H1 (cell line): ENCODE results near the gene RAET1L. TPM values are rescaled to one million over a fixed set of nuclear protein-coding genes. Genes with fewer than 3 reads are reported as not detected.

Experiments
- BRCA1 ChIP-seq: IDR thresholded peaks from 2 replicates; pipeline ENCODE4 v1.6.1; 2012; ENCODE audit warnings: low read depth, low read length, improper control_type of control experiment
- TAF7 ChIP-seq: optimal IDR thresholded peaks from 2 replicates; pipeline ENCODE3; 2011; ENCODE audit warnings: low read depth, mild to moderate bottlenecking, inconsistent platforms, low read length, moderate library complexity, borderline replicate concordance
- ZNF274 ChIP-seq: IDR thresholded peaks from 2 replicates; pipeline ENCODE4 v1.7.0; 2012; ENCODE audit warnings: low read length, borderline replicate concordance; ENCODE audit errors: extremely low read depth
- polyA plus RNA-seq, 7 experiments: library from polyadenylated mRNA; depleted of rRNA in 3 of 7; stranded (reverse) in 5 of 7; unstranded in 2 of 7; fragments of >200 nt in 5 of 7; fragments of 200-250 nt in 2 of 7; gene quantifications; 1 replicate in 5 of 7; 2 replicates in 1 of 7; 4 replicates in 1 of 7; pipeline versions ENCODE4 v1.2.1 to v1.2.3, GENCODE V29; 2011 to 2013; ENCODE audit warnings: missing spikeins in 2 of 7, mixed read lengths in 2 of 7
- total RNA-seq: library from RNA; stranded (reverse); fragmentation: NEBNext Ultra II Directional; extraction: Animal tissue kit (Norgen Biotek cat#: 25700); gene quantifications from 2 replicates; pipeline ENCODE4 v1.2.1, GENCODE V29; 2021
- TF ChIP-seq, protein P1 (sequence below): IDR thresholded peaks from 2 replicates; pipeline ENCODE4 v1.6.1; 2012; ENCODE audit warnings: low read length, inconsistent platforms

The RAET1L gene
- total and polyA plus RNA-seq, 2 of the 8 experiments (the other 6 are each of a cell fraction or from before 2014, with no cell fraction given), result not detected

DNA sequence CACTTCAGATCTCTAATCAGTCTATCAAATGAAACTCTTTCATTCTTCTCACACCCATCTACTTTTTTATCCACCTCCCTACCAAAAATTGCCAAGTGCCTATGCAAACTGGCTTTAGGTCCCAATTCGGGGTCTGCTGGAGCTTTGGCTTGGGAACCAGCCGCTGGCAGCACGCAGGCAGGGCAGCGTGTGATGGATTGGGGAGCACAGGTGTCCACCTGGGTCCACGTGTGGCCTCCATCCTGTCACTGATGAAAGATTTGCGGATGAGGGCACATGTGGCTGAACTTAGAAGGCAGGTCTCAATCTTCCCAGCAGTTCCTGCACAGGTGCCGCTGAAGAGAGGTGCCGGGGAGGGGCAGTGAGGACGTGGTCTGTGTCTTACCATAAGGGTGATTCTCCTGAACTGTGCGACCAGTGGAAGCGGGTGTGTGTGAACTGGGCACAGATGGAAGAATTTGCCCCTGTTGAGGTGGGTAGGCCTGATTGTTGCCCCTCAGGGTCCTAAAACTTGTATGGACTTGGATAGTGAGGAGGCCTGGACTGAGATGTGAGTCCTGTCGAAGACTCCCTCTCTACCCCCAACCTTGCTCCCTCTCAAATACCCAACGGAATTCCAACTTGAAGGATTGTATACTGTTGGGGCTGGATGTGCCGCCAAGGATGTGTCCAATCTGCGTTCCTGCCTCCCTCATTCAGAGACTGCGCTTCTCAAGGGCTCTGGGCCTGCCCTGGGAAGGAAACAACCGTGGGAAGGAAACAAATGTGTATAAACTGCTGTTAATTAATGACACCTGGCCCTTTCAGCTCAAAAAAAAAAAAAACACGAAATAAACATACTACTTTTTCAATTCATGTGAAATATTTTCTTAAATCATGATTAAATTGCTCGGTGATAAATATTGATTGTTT is 18.4 kb upstream of the RAET1L start (continued):
- TF ChIP-seq ZNF274 (no peak), BRCA1 (no peak), TAF7 (no peak)
- TF ChIP-seq, protein P1, sequence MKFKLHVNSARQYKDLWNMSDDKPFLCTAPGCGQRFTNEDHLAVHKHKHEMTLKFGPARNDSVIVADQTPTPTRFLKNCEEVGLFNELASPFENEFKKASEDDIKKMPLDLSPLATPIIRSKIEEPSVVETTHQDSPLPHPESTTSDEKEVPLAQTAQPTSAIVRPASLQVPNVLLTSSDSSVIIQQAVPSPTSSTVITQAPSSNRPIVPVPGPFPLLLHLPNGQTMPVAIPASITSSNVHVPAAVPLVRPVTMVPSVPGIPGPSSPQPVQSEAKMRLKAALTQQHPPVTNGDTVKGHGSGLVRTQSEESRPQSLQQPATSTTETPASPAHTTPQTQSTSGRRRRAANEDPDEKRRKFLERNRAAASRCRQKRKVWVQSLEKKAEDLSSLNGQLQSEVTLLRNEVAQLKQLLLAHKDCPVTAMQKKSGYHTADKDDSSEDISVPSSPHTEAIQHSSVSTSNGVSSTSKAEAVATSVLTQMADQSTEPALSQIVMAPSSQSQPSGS, result no peak
